ENCODE data around the gene IL17B. TPM values are rescaled to one million over a fixed set of nuclear protein-coding genes. Genes with fewer than 3 reads are reported as not detected.

The IL17B gene
- polyA plus RNA-seq, 3 donors, result 0.62 to 1.4 (median 1.0) TPM

- no peak for DNase-seq (ENCODE audit: extremely low read depth in 1 of 11, low read depth in 9 of 11, low spot score in 4 of 11)
Measured at GRCh38 chr5:149417711-149418368, 38.7 kb upstream of the IL17B start.

- peak in 4 of 11 donors; percentile 68 to 82 (median 75) for DNase-seq (ENCODE audit: extremely low read depth in 1 of 11, low read depth in 9 of 11, low spot score in 4 of 11)
Measured at GRCh38 chr5:149416987-149417710, 38.1 kb upstream of the IL17B start.

GRCh38 chr5:149415066-149415967 lies 36.2 kb upstream of the IL17B start:
- no peak for DNase-seq (ENCODE audit: extremely low read depth in 1 of 11, low read depth in 9 of 11, low spot score in 4 of 11)

DNA sequence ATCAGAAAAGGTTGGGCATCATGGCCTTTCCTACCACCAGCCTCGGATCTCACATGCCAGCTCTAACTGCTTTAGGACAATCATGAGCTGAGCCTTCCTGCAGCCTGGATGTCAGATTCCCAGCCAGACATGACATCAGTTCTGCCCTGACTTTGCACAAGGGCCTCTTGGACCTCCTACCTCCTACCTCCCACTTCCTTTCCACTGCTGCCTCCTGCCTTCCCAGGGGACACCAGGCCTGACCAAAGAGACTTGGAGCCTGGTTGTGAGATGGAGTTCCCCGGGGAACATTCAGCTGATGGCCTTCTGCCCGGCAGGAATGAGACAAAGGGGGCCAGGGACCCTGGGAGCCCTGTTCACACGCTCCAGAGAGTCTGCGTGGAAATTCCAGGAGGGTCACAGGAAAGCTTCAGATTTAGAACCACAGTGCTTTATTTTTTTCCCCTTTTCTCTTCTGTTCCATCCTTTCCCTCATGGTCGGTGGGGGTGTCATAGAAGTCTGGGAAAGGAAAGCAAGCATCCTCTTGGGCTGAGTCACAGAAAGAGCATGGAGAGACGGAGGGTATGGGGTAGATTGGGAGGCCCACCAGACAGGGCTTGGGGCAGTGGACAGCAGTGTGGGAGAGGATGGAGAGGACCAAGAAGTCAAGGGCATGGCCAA lies 35.4 kb upstream of the IL17B start:
- DNase-seq (ENCODE audit: extremely low read depth in 1 of 11, low read depth in 9 of 11, low spot score in 4 of 11), result no peak

- DNase-seq (ENCODE audit: extremely low read depth in 1 of 11, low read depth in 9 of 11, low spot score in 4 of 11), result no peak
Measured at GRCh38 chr5:149413477-149414210, 34.6 kb upstream of the IL17B start.

DNA sequence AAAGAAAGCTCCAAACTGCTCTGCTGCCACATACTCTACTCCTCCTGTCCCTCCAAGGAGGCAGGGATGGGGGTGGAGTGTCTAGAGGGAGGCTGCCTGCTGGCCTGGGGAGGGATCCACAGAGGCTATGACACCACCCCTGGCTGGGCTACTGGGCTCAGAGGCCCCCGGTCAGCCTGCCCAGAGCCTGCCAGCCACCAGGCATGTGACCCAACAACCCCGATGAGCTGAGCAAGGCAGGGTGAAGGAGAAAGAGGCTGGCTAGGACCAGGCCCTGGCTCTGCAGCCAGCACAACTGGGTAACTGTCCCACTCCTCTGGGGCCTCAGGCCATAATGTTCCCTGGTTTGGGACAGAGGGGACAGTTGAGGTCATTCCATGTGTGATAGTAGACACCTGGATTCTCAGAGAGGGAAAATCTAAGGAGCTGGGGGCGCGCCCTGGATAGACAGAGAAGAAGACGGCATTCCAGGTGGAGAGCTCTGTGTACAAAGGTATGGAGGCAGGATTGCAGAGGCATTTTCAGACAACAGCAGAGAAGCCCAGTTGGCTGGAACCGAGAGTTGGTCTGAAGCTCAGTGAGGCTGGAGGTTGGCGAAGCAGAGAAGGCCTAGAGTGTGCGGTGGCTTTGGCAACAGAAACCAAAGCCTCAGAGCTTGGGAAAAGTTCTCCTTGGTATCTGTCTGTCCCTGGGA lies 33.8 kb upstream of the IL17B start:
- DNase-seq (ENCODE audit: extremely low read depth in 1 of 11, low read depth in 9 of 11, low spot score in 4 of 11), result no peak

DNA sequence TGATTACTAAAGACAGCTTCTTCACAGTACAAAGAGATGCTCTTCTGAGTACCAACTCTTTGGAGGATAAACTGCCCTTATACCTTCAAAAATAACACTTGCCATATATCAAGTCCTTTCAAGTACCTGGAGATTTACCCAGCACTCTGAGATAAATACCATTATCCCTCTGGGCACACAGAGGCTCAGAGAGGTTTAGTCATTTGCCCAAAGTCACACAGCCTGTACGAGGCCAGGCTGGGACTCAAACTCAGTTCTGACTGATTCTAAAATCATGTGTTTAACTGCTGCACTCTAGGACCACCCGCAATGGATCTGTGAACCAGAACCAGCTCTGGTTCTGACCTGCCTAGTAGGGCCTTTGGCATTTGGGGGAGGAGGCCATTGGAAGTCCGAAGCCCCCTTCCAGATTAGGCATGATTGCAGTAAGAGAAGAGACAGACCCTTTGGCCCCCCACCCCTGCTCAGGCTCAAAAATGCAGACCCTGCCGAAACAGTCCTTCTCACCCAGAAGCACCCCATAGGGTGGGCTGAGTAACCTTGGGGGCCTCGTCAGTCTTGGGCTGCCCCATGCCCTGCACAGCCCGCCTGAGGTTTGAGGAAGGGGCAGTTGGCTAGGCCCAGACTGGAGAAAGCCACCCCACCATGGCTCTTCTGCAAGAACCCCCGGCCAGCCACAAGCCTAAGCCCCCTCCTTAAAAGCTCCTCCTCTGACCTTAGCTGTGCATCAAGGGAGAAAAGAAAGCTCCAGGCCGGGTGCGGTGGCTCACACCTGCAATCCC lies 32.8 kb upstream of the IL17B start:
- no peak for DNase-seq (ENCODE audit: extremely low read depth in 1 of 11, low read depth in 9 of 11, low spot score in 4 of 11)

GRCh38 chr5:149410721-149411432 lies 31.8 kb upstream of the IL17B start:
- DNase-seq (ENCODE audit: extremely low read depth in 1 of 11, low read depth in 9 of 11, low spot score in 4 of 11), result no peak

DNA sequence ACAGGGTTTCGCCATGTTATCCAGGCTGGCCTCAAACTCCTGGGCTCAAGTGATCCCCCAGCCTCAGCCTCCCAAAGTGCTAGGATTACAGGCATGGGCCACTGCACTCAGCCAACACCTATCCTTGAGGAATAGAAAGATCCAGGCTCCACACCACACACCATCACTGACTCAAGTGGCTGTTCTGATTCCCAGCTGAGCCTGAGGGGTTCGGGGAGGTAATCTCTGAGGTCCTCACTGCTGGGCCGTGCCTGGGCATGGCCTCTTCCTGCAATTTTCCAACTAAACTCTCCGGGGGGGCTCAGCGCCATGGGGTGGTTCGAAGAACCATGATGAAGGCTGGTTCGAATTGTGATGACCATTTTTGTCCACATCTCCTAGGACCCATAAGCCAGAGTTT lies 31.0 kb upstream of the IL17B start:
- DNase-seq (ENCODE audit: extremely low read depth in 1 of 11, low read depth in 9 of 11, low spot score in 4 of 11), result no peak

DNA sequence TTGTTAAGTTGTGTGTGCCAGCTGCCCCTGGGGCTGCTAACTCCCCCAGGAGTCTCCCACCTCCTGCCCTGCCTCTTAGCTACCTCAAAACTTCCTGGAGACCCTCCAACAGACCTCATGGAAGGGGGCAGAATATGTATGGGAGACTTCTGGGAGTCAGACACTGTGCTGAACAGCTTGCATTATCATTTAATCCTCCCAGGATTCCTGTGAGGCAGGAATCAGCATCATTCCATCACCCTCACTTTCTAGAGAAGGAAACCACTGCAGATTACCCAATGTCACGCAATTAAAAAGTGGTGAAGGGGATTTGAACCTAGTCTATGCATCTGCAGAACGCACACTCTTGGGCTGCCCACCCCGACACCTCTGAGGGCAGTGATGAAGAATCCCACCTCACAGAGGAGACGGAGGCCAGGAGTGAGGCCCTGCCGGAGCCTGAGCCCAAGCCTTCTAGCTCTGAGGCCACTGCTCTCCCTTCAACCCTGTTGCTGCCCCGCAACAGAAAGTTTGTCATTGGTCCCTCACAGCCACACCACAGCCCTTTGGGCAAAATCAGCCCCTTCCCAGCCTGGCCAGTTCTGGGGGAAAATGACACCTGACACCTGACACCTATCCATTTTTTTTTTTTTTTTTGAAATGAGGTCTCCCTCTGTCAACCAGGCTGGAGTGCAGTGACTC lies 30.3 kb upstream of the IL17B start:
- no peak for DNase-seq (ENCODE audit: extremely low read depth in 1 of 11, low read depth in 9 of 11, low spot score in 4 of 11)

DNA sequence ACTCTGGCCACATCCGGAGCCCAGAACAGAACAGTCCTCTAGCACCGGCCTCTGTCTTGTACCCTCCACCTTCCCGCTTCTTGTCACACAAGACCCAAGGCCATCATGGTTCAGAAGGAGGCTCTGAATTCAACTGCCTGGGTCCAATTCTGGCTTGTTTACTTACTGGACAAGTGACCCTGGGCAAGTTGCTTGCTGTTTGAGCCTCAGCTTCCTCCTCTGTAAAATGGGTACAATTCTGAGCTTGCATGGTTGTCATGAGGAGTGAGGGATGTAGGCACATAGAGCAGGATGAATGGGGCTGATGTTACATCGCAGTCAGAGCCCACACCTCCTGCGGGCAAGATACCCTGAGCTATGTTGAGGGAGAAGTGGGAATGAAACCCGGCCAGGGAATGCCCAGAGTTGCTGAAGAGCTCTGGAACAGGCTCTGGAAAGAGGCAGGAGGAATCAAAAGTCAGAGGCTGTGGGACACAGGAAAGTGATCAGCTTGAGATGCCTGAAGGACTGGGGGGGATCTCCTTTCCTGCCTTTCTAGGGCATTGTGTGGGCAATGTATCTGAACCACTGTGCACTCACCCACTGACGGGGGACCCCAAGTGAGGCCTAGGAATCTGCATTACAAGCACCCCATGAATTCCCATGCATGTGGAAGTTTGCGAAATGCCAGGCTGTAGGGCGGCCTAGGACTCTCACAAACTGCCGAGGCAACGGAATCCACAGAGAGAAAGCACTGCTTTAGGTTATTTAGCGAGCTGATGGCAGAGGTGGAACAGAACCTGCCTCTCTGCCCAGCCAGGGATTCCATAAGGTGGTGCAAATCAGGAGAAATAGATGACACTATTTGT lies 29.4 kb upstream of the IL17B start:
- DNase-seq (ENCODE audit: extremely low read depth in 1 of 11, low read depth in 9 of 11, low spot score in 4 of 11), result no peak

GRCh38 chr5:149407323-149408251 lies 28.5 kb upstream of the IL17B start:
- DNase-seq (ENCODE audit: extremely low read depth in 1 of 11, low read depth in 9 of 11, low spot score in 4 of 11), result no peak

- DNase-seq (ENCODE audit: extremely low read depth in 1 of 11, low read depth in 9 of 11, low spot score in 4 of 11), result no peak
Measured at GRCh38 chr5:149406979-149407306, 27.9 kb upstream of the IL17B start.

DNA sequence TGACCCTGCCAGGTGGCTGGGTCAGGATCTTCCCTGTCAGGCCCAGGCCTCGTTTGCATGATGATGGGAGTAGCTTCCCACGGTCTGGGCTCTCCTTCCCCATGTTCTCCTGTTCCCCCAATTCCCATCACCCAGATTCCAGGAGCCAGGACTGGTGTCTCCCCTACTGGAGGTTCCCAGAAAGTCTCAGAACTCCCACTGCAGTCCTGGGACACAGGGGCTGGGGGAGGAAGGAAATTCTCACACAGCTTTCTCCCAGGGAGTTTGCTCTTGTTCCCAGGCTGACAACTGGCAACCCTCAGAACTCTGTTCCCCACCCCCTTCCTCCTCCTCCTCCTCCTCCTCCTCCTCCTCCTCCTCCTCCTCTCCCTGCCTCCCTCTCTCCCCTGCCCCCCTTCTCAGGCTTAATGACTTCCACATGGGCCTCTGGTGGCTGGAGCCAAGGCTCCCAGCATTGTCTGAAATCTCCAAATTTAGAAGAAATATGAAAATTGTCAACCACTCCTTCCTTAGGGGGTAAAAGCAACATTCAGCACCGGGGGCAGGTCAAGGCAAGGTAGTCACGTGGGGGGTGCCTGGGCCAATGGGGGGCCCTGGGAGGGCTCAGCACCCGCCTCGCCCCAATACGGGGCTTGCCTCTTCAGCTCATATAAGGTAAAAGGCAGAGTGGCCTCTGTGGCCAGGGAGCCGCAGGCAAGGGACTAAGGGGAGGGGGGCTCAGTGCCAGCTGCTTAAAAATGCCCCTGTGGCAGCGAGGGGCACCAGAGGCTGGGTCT lies 27.3 kb upstream of the IL17B start:
- DNase-seq (ENCODE audit: extremely low read depth in 1 of 11, low read depth in 9 of 11, low spot score in 4 of 11), result peak in 4 of 11 donors; percentile 66 to 72 (median 70)

Data from renal cortex interstitium (tissue), 11 donors.